HG02884 (cell line): Measurements from ENCODE around the gene DRAM1.
A peak's percentile ranks its signal among the peaks of the same experiment; 100 is the strongest.
"Not testable (repeated sequence)": the region's sequence is repeated elsewhere in the genome, so short reads cannot be mapped to it uniquely, and the experiment has no call there.

Source experiments
- ATAC-seq: cut with Tn5 transposase; IDR thresholded peaks from one replicate; pipeline ENCODE4 v1.9.1; 2021; ENCODE audit warnings: mild to moderate bottlenecking, moderate library complexity; ENCODE audit not compliant: unreplicated experiment

The DRAM1 gene

DNA sequence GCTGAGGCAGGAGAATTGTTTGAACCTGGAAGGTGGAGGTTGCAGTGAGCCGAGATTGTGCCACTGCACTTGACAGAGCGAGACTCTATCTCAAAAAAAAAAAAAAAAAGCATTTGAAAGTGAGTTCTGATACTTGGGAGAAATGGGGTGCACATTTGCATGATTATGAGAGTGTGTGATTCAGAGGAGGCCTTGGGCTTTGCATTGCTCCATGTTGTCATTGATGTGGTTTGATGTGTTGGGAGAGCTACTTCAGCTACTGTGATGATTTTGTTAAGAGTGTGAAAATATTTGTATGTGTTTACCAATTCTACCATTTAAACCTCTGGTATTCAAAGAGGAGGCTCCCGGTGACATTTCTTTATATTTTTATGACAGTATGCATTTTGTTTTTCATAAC is 24.4 kb downstream of the DRAM1 start:
- no peak for ATAC-seq

GRCh38 chr12:101902641-101903040 is 25.3 kb downstream of the DRAM1 start:
- no peak for ATAC-seq

DNA sequence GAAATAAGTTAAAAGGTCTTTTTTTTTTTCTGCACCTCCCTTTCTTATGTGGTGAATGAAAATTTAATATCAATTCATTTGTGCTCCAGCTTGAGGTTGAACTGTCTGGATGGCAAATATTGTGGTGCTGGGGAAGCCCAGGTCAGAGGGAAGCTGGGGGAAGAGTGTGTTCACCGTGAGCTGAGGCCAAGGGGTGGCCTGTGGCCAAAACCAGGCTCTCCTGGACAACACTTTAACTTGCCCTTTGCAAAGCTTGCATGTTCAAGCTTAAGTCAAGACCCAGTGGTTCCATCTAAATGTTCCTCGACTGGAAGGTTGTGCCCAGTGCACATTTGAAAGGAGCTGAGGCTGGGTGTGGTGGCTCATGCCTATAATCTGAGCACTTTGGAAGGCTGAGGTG is 28.8 kb downstream of the DRAM1 start:
- ATAC-seq, result no peak

GRCh38 chr12:101908395-101908794 is 31.0 kb downstream of the DRAM1 start:
- ATAC-seq, result no peak

DNA sequence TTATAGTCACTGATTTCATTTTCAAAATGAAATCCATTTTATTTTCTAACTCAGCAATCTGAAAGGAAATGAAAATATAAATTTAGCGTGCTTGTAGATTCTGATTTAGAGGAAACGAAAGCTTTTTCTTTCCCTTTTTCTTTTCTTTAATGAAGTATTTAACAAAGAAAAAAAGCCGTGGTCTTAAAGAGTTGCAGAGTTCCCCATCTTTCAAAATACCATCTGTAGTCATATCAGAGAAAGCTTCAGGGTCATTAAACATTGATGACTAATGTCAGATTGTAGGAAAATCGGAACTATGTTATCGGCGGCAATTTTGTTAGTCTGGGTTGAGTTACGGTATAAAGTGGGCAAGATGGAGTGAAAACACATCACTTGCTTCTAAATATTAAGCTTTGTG is 32.3 kb downstream of the DRAM1 start:
- ATAC-seq, result no peak

DNA sequence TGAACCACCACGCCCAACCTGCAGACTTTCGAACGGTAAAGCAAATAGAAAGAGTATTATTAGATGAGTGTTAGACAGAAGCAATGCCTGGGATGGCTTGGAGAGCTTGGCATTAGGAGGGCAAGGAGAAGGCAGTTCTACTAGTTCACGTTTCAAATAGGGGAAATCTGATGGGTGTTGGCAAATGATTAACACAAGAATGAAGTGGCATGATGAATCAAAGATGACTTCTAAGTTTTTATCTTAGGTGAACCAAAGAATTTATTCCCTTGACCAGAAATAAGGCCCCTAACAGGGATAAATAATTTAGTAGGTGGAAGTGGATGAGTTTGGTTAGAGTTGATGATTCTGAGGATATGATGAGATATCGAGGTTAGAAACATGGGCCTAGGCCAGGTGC is 38.5 kb downstream of the DRAM1 start:
- no peak for ATAC-seq

- not testable (repeated sequence) for ATAC-seq
These were observed 41.4 kb downstream of the DRAM1 start for GRCh38 chr12:101918805-101919204.

GRCh38 chr12:101919447-101919846 is 42.1 kb downstream of the DRAM1 start:
- no peak for ATAC-seq

- ATAC-seq, result no peak
These were observed 43.5 kb downstream of the DRAM1 start for GRCh38 chr12:101920906-101921305.

DNA sequence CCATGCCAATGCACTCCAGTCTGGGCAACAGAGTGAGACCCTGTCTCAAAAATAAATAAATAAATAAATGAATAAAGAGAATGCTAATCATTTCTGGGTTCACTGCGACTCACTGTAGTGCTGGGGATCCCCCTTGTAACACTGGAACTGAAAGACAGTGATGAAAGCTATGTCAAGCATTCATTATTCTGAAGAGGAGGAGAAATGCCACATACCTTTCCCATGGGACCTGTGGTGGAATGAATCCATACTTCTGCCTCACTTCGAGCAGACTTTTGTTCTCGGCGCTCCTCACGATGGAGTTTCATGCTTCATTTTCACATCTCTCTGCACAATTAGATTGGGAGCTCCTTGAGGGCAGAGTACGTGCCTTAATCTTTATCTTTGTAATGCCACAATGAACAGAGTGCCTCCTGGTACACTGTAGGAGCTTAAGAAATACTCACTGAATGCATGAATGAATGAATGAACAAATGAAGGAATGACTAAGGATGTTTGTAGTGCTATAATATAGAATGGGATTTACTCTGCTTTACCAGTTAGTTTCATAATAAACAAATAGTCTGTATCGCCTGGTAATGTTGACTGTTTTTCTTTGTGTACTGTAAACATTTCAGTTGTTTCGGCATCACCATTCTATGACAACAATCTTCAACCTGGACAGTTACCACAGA is 45.8 kb downstream of the DRAM1 start:
- ATAC-seq, result no peak

DNA sequence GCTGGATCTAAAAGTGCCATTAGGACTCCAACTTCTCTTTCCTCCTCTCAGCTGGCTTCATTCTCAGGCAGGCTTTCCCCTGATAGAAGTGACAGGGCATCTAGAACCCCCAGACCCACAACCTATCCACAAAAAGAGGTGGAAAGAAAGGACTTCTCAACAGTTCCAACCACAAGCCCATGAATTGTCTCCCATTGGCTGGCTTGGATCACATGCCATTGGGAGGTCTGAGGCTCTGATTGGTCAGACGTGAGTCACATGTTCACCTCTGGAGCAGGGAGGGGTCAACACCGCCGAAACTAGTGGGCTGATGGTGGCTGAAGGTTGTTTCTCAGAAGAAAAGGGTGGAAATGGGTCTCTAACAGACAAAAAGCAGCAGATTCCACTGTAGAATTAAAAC is 47.2 kb downstream of the DRAM1 start:
- ATAC-seq, result no peak

DNA sequence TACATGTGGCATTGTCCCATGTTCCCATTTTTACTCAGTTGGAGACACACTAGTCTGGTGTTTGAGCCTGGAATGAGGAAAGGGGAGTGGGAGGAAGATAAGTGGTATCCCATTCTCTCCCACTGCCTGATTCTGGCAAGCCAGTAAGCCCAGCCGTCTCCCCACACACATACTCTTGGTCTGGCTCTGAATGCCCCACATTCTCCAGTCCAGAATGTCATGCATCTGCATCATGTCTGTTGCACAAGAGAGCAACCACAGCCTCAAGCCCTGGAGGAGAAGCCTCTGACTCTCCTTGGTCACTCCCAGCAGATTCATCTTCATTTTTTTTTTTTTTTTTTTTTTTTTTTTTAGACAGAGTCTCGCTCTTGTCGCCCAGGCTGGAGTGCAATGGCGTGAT is 48.0 kb downstream of the DRAM1 start:
- no peak for ATAC-seq

- ATAC-seq, result no peak
These were observed 48.6 kb downstream of the DRAM1 start for GRCh38 chr12:101925935-101926334.

GRCh38 chr12:101927036-101927435 is 49.7 kb downstream of the DRAM1 start:
- ATAC-seq, result no peak

DNA sequence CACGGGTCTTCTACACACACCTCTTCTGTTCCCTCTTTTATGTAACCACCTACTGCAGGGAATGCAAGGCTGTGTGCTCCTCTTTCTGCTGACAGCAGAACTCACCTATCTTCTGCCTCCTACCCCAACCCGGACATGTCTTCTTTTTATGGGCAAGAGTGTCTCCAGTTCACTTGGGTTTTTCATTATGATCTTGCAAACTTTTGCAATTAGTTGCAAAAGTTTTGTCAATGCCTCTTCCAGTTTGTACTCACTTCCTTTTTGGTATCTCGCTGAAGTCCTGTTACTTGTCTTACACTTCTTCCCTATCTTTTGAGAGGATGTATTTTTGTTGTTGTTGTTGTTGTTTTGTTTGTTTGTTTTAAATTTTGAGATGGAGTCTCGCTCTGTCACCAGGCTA is 50.6 kb downstream of the DRAM1 start:
- no peak for ATAC-seq

GRCh38 chr12:101928556-101928955 is 51.2 kb downstream of the DRAM1 start:
- no peak for ATAC-seq

- peak; percentile 31 for ATAC-seq
These were observed 52.1 kb downstream of the DRAM1 start for GRCh38 chr12:101929365-101930041.

DNA sequence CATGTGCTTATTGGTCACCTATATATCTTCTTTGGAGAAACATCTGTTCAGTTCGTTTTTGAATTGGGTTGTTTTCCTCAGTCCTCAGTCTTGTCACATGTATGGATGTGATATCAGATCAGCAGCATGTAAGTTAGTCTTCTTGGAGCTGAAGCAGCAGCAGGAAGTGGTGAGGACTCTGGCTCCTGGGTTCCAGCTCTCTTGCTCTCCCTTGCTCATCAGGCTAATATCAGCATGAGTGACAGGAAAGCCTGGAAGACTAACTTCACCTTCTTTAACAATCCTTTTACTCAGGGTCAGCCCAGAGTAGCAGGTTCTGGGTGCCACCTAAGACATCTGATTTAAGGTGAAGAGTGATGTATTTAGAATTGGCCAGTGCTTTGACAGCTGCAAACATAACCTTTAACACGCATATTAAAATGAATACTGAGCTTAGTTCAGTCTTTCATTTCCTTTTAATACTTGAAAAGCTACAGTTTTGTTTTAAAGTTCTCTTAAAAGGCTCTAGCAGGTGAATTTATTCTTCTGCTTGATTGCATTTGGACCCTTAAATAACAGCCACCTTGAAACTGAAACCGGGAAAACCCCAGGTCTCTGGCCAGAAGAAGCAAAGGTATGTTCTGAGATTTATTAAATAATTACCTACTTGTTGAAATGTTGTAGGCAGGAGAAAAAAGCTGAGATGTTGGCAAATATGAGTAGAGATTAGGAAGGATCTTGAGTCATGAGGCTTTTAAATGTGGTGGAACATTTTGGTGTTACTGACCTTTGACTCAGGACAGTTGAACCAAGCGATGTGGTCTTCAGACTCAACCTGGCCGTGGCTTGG is 54.3 kb downstream of the DRAM1 start:
- ATAC-seq, result peak; percentile 34

DNA sequence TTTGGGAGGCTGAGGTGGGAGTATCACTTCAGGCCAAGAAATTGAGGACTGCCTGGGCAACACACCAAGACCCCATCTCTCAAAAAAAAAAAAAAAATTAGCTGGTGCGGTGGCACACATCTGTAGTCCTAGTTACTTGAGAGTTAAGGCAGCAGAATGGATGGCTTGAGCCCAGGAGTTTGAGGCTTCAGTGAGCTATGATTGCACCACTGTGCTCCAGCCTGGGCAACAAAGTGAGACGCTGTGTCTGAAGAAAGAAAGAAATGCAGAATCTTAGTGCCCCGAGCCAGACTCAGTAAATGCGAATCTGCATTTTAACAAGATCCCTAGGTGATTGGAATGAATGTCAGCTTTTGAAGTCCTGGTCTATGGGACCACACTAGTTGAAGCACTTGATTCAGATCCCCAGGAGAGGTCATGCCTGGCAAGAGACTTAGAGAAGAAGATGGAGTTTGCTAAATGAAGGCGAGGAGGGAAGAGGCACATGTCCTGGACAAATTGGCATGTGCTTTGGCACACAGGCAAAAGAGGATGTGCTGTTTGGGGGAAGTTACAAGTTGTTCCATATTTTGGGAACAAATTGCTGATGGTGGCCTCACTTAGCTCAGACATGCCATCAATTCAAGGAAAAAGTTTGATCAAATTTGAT is 56.6 kb downstream of the DRAM1 start:
- no peak for ATAC-seq

DNA sequence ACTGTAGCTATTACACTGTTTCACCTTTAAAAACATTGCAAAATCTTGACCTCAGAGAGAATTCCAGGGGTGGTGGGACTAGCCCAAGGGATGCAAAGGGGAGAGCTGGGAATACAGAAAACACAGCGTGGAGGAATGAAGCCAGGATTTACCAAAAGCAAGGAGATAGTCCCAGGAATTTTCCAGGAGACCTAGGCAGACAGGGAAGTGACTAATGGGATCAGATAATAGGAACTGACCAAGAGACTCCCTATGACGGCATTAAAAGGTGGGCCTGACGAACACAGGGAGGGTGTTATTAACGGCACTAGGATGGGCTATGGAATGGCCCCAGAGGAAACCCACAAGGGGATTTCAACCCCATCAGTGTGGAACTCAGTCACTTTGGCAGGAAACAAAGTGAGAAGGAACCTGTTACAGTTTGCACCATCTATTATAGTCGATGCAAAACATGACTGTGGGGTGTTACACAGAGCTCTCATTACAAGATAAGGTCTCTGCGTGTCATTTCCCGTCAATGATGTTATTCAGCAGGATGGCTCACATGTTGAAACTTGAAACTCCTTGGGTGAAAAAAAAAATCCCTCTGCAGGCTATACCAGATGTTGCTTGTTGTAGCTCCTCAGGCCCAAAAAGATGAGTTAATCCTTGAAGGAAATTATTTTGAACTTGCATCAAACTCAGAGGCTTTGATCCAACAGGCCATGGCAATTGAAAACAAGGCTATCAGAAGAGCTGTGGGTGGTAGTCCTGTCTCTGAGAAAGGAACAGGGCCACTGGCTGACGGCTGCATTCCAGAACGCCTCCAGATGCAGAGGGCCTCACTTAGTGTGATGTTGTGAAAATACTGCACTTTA is 58.7 kb downstream of the DRAM1 start:
- peak; percentile 80 for ATAC-seq
